Stimulated activated CD4-positive, alpha-beta T cell treated with anti-CD3 and anti-CD28 coated beads, TNF-alpha, amount 100 ng/mL, for 48 hours (primary cell): ENCODE results near the gene CBFB.
"Not testable (repeated sequence)": the region's sequence is repeated elsewhere in the genome, so short reads cannot be mapped to it uniquely, and the experiment has no call there.

Source experiments
- DNase-seq, 3 donors: peaks; one replicate each; pipeline ENCODE4 v3.0.0-alpha.2; 2020; ENCODE audit warnings: low read depth in 3 of 3

Gene CBFB

GRCh38 chr16:67041520-67041919, 12.6 kb downstream of the CBFB start:
- DNase-seq = not testable (repeated sequence)

GRCh38 chr16:67043420-67043819, 14.5 kb downstream of the CBFB start:
- no peak for DNase-seq

- no peak for DNase-seq
Measured at GRCh38 chr16:67050796-67051195, 21.8 kb downstream of the CBFB start.

GRCh38 chr16:67052399-67052798, 23.4 kb downstream of the CBFB start:
- no peak for DNase-seq

- DNase-seq = no peak
Measured at GRCh38 chr16:67053767-67054334, 24.9 kb downstream of the CBFB start.

- no peak for DNase-seq
Measured at GRCh38 chr16:67054901-67055300, 26.0 kb downstream of the CBFB start.

GRCh38 chr16:67055712-67056487, 27.0 kb downstream of the CBFB start:
- no peak for DNase-seq

- no peak for DNase-seq
Measured at GRCh38 chr16:67063008-67063407, 34.1 kb downstream of the CBFB start.

- DNase-seq = no peak
Measured at GRCh38 chr16:67068212-67068753, 39.3 kb downstream of the CBFB start.

GRCh38 chr16:67071476-67072048, 42.6 kb downstream of the CBFB start:
- DNase-seq = no peak

- no peak for DNase-seq
Measured at GRCh38 chr16:67075331-67075730, 46.4 kb downstream of the CBFB start.

- DNase-seq = no peak
Measured at GRCh38 chr16:67077871-67078270, 48.9 kb downstream of the CBFB start.

- no peak for DNase-seq
Measured at GRCh38 chr16:67082100-67082499, 53.2 kb downstream of the CBFB start.

GRCh38 chr16:67082891-67083290, 53.9 kb downstream of the CBFB start:
- DNase-seq = no peak

- DNase-seq = no peak
Measured at GRCh38 chr16:67084345-67085028, 55.5 kb downstream of the CBFB start.

GRCh38 chr16:67086822-67087221, 57.9 kb downstream of the CBFB start:
- DNase-seq = no peak

GRCh38 chr16:67087291-67087690, 58.3 kb downstream of the CBFB start:
- no peak for DNase-seq

- DNase-seq = no peak
Measured at GRCh38 chr16:67087803-67088202, 58.9 kb downstream of the CBFB start.

GRCh38 chr16:67088551-67088950, 59.6 kb downstream of the CBFB start:
- no peak for DNase-seq

- DNase-seq = no peak
Measured at GRCh38 chr16:67089101-67089500, 60.2 kb downstream of the CBFB start.

- no peak for DNase-seq
Measured at GRCh38 chr16:67091906-67092566, 63.1 kb downstream of the CBFB start.
